Middle frontal gyrus (tissue), 1 donor: ENCODE data around the gene METRN.
"Not testable (repeated sequence)": the region's sequence is repeated elsewhere in the genome, so short reads cannot be mapped to it uniquely, and the experiment has no call there.

Source experiments
- DNase-seq: peaks from one replicate; pipeline ENCODE4 v3.0.0-alpha.2; 2015; ENCODE audit warnings: low spot score; ENCODE audit errors: extremely low spot score

Gene METRN

DNA sequence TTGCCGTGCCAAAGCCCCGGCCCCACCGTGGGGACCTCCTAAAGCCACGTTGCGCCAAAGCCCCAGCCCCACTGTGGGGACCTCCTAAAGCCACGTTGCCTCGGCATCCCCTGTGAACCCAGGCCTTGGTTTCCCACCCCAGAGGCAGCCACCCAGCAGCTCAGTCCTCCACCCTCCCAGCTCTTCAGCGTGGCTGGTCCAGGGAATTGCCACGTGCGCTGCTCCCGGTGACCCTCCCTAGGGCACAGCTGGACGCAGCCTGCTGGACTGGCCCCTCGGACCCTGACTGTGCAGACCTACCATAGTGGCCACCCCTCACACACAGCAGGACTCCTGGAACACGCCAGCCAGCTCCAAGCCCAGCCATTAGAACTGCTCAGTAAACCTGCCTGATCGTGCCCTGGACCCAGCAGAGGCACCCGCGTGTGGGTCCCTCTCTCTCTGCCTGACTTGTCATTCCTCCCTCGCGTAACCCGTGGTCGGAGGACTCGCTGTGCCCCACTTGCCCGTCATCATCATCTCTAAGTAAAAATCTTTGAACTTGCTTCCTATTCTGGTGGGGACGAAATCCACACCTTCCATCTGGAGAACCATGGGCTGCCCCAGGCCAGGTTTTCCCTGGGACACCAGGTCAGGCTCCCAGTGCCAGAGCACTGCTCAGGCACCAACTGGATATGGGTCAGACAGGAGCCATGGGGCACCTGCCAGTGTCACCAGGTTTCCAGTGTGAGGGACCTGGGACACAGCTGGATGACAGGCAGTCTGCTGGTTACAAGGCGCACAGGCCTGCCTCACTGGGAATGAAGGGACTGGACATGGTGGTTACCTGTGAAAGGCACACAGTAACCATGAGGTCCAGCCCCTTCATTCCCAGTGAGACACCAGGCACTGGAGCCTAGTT lies 20.3 kb downstream of the METRN start:
- no peak for DNase-seq

DNA sequence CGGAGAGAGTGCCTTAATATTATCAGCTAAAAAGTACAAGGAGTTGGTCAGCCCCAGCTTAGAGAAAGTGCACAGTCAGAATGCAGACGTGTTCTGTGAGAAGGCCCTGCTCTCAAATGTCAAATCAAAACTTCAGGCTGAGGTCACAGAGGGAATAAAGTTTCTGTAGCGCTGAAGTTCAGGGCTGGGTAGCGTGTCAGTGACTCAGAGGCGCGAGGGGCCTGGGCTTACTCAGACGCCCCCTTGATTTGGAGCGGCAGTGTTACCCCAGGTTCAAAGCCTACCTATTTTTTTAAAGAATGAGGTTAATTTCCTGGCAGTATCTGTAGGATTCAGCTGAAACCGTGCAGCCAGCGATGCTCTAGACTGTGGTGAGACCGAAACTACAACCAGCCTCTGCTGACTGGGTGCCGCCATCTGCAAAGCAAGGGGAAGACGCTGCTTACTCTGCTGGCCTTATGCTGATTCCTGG lies 21.1 kb downstream of the METRN start:
- no peak for DNase-seq

DNA sequence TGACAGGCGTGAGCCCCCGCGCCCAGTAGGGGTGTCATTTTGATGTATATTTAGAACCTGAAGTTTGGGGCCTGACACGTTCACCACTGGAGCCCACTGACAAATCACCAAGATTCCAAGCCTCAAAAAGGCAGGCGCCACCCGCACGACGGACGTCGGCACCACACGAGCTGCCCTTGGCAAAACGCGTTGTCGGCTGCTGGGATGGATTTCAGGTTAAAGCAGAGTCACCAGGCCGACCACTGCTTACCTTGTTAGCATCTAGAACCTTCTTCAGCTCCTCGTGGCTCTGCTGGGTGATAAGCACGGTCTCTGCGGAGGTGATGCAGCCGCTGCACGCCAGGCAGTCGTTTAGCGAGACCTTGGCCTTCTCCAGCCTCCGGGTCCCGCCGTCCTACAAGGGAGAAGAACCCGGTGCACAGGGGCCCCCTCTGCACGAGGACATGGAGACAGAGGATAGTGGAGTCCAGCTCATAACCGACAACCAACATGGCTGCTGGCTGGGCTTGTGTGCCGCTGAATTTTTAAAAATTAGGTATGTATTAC lies 22.1 kb downstream of the METRN start:
- DNase-seq, result no peak

DNA sequence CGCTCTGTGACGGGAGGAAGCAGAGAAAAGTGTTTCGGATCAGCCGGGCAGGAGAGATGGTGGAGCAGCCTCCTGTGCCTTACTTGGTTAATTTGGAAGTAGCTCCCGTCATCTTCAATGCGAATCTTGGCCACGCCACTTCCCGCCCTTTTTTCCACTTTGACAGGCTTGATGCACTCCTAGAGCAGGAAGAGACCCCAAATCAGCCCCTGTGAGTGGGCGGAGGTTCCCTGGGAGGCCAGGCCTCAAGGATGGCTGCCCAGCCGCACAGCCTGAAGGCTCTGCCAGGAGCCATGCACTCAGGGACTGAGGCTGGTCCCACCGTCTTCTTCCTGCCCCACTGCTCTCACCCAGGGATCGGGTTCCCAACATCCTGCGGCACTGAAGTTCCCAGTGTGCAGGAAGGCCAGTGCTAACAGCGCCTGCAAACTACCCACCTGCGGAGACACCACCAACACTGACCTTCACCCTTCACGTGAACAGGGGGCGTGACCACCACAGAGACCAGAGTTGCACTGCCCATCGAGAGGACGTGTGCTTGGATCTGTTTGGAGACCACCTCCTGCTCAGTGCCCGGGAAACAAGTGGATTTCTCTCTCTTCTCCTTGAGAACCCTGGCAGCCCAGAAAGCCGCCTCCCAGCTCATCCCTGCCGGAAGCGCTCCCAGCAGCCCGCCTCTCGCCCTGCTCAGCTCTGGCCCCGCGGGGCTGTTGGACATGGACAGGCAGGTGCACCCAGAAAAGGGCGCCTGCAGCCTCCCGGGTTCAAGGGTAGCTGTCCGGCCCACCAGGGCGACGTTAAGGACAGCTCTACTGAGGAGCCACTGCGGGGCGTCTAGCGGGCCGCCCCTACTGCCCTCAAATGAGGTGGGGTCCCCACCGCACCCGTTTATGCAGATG lies 24.9 kb downstream of the METRN start:
- no peak for DNase-seq

DNA sequence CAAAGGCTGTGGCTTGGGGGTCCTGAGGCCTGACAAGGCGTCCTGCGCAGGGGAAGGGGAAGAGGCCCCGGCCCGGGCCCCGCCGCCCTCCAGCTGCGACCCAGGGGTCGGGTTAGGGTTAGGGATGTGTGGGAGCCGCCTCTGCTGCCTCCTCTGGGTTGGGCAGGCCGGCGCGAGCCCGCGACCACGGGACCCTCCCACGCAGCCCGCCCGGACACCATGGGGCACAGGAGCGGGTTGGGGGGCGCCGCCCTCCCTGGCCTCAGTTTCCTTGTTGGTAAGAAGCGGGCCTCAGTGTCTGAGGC lies 25.5 kb downstream of the METRN start:
- DNase-seq, result no peak

DNA sequence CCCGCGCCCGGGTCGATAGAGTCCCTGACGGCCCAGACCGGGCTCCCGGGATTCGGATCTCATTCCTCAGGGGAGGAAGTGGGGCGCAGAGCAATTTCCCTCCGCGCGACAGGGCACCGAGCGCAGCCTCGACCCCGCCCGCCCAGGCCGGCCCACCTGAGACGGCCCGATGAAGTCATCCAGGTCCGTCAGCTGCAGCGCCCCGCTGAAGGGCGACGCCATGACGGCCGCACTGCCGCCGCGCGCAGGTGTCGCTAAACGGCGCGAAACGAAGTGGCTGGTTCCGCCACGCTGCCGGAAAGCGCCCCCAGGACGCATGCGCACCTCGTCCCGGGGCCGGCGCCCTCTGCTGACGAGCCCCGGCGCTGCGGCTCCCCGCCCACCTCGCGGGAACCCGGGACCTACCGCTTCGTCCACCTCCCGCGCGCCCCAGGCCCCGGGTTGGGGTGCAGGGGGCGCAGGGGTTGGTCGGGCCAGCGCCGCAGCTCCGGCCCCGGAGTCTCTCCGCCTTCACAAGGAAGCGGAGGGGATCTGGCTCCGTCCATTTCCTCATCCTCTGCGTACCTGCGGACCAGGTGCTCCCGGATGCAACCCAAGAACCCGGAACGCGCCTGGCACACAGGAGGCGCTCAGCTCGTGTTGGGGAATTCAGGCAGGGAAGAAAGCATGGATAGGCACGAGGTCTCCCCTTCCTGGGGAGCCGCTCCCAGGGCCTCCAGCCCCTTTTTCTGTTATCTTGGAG lies 26.0 kb downstream of the METRN start, which contains the start of gene CIAO3:
CIAO3 (minus strand) TSS at position 234 of the 742 bp plus-strand sequence; CDS start at position 222, 12 bp downstream.
- DNase-seq, result peak; percentile 84

DNA sequence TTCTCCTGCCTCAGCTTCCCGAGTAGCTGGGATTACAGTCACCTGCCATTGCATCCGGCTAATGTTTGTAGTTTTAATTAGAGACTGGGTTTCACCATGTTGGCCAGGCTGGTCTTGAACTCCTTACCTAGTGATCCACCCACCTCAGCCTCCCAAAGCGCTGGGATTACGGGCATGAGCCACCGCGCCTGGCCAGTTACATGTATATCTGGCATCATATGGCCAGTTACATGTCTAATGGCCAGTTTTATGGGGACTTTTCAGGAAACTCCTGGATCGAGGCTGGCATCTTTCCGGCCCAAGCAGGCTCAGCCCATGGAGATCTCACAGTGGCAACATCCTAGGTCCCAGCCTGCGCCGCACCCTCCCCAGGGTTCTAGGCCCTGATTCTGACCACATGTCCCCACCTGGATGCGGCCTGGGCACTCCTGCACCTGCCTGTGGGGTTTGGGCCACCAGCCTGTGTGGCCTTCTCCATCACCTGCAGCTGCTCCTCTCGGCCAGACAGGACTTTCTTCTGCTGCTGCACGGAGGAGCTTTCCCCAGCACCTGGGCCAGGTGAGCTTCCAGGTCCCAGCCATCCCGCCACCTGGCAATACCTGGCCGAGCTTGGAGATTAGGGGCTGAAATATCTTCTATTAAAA lies 27.2 kb downstream of the METRN start:
- no peak for DNase-seq

DNA sequence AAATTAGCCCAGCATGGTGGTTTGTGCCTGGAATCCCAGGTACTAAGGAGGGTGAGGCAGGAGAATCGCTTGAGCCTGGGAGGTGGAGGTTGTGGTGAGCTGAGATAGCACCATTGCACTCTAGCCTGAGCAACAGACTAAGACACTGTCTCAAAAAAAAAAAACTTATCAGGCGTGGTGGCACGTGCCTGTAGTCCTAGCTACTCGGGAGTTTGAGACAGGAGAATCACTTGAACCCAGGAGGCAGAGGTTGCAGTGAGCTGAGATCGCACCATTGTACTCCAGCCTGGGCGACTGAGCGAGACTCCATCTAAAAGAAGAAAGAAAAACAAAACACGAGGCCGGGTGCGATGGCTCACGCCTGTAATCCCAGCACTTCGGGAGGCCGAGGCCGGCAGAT lies 28.0 kb downstream of the METRN start:
- not testable (repeated sequence) for DNase-seq

DNA sequence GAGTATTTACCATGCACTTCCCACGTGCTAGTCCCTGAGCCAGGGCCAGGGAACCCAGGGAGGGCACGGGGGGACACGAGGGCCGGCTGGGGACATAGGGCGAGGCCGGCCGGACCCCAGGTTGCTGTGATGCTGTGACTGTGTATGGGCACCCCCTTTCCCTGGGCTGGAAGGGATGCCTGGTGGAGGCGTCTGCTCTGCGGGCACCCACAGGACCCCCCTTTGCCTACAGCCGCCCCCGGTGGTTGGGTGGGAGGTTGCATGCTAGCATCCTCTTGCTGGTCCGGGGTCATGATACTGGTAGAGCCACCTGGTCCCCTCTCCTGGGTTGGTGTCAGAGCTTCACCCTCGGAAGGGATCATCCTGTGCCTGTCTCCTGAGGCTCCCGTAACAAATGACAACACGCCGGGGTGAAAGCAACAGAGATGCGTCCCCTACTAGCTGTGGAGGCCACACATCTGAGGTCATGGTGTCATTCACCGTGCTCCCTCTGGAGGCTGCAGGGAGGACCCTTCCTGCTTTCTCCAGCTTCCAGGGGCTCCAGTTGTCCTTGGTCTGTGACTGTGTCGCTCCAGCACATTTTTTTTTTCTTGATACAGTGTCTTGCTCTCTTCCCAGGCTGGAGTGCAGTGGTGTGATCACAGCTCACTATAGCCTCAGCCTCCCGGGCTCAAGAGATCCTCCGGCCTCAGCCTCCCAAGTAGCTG lies 29.0 kb downstream of the METRN start:
- DNase-seq, result no peak

DNA sequence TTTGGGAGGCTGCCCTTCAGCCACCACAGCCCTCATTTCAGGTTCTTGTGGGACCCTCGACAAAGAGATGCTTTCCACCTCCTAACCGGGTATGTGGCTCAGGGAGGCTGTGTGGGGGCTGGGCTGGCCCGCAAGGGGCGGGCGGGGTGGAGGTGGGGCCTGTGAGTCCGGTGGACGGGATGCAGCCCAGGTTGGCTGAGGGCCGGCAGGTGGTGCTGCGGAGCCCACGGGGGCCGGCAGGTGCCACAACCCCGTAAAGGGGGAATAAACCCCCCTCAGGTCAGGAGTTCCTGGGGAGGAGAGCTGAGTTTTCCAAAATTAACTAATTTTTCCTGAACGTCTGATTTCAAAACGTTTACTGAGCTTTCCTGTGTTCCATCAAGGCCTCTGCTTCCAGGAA lies 30.8 kb downstream of the METRN start:
- DNase-seq, result no peak

DNA sequence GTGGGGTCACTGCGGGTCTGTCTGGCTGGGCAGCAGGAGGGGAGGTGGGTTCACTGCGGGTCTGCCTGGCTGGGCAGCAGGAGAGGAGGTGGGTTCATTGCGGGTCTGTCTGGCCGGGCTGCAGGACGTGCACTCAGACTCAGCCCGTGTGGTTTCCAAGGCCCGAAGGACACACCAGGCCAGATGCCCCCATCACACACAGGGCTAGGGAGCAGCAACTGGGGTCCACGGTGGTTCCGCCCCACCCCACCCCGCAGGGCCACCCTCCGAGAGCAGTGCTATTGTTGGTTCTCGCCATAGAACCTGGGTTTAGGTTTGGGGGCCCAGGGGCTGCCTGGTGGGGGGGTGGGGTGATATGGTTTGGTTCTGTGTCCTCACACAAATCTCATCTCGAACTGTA lies 31.7 kb downstream of the METRN start:
- no peak for DNase-seq

DNA sequence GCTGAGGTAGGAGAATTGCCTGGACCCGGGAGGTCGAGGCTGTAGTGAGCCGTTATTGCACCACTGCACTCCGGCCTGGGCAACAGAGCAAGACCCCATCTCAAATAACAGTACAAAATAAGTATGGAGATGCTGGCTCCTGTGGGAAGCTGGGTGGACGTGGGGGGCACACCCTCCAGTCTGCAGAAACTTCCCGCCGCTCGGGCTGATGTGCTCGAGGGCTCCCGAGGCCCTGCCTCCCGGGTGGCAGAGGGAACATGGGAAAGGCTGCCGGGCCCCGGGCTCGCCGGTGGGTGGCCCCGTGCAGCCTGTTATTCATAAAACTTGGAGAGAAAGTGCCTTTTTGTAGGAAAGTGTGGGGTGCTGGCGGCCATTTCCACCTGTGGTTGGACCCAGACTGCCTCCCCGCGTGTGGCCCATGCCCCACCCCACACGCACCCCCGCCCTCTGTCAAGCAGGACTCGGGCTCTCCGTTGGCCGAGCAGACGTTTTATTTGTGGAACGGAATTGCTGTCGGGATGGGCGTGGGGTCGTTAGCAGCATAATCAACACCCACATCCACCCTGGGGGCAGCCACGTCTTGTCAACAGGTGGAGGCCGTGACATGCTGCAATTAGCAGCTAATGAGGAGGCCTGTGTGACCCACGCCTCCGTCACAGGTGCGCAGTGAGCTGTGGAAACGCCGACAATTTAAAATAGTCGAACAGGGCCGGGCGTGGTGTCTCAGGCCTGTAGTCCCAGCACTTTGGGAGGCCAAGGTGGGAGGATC lies 33.2 kb downstream of the METRN start:
- no peak for DNase-seq

DNA sequence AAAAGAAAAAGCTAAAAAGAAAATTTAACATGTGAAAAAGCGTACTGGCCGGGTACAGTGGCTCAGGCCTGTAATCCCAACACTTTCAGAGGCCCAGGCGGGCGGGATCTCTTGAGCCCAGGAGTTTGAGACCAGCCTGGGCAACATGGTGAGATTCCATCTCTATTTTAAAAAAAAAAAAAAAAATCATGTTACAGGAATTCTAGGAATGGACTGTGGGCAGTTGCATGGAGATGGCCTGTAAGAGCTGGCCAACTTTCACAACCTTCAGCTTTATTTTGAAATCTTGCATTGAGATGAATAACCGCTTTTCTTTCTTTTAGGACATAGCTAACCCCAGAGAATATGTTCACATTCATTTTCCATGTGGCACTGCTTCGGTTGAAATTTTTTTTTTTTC lies 34.1 kb downstream of the METRN start:
- no peak for DNase-seq

DNA sequence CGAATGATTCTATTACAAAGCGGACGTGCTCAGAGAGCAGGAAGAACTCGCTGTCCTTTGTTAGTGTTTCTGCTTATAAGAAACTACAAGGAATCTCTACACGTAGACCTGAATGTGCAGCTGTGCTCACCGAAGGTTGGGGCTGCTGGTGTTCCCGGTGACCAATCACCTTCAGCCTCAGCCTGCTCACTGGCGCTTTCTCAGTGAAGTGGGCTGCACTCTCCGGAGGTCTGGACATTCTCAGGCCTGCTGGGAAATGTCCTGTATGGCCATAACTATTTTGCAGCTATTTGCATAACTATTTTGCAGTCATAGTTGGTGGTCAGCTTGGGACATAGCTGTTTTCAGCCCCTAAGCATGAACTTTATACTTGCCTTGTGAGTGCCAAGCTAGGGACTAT lies 35.6 kb downstream of the METRN start:
- no peak for DNase-seq

DNA sequence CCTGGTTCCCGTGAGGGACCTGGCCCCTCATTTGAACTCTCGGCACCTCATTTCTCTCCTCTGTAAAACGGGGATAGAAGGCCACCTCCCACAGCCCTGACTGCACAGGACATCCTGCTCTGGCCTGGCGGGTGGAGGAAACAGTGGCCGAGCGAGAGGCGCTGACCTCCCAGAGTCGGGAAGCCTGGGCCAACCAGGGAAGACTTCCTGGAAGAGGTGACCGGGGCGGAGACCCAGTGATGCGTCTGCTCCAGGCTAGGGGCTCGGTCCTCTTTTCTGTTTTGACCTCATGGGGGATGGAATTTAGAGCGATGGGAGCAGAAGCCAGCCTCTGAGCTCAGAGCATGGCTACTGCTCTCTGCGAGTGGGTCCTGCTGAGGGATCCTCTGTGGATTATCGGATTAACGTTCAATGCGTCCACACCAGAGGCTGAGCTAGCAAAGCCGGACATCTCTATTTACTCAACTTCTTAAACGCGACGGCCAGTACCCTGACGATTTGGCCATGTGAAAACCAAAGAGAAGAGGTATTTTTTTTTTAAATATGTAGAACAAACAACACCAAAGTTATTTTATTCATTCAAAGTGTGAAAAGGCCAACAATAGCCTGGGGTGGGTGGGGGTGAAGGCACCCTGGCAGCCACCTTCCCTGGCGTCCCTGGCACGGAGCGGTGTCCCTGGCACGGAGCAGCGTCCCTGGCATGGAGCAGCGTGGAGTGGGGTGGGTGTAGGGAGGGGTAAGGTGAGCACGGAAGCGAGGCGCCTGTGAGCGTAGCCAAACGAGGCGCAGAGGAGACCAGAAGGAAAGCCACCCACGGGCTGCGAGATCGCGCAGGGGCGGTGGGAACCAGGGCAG lies 36.5 kb downstream of the METRN start:
- no peak for DNase-seq

DNA sequence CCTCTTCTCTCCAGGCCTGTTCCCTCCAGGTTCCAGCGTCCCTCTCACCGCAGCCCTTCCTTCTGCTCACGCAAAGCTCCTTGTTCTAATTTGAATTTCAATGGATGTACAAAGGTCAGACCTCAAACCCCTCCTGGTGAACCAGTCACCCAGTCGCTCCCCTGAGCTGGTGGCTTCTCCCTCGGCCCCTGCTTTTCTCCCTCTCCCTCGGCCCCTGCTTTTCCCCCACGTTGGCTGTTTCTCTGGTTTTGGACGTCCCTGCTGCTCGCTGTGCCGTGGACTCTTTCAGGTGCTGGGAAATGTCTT lies 37.0 kb downstream of the METRN start:
- DNase-seq, result no peak

DNA sequence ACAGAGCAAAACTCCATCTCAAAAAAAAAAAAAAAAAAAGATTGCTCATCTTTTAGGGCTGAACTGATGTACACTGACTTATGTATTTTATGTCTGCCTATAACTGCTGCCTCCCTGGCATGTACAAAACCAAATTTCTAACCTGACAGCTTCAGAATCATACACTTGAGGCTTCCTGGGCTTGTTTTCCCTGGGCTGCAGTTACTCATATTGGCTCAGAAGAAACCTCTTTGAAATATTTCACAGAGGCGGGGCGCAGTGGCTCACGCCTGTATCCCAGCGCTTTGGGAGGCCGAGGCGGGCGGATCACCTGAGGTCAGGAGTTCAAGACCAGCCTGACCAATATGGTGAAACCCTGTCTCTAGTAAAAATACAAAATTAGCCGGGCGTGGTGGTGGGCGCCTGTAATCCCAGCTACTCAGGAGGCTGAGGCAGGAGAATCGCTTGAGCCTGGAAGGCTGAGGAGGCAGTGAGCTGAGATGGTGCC lies 39.2 kb downstream of the METRN start:
- not testable (repeated sequence) for DNase-seq

DNA sequence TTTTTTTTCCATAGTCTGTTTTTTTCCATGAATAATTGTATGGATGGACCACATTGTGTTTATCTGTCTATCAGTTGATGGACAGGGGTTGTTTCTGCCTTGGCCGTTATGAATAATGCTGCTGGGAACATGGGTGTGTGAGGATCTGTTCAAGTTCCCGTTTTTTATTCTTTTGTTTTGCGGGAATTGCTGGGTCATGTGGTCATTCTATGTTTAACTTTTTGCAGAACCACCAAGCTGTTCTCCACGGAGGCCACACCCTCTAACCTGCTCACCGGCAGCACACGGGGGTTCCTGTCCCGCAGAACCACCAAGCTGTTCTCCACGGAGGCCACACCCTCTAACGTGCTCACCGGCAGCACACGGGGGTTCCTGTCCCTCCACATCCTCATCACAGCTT lies 39.7 kb downstream of the METRN start:
- no peak for DNase-seq
